Large intestine (tissue), 3 donors: ENCODE data around the gene BPGM. TPM values are rescaled to one million over a fixed set of nuclear protein-coding genes. Genes with fewer than 3 reads are reported as not detected.

ENCODE experiments used
- DNase-seq, 2 donors: peaks; one replicate each; pipeline versions ENCODE4 v3.0.0 to v3.0.0-alpha.2; 2013
- H3K27ac ChIP-seq: one replicate; pipeline ENCODE4 v1.5.1; 2013; ENCODE audit warnings: low read length
- H3K27me3 ChIP-seq: 2 replicates; pipeline ENCODE4 v1.6.1; 2013; ENCODE audit warnings: low read length; ENCODE audit not compliant: control insufficient read depth, insufficient read depth
- H3K36me3 ChIP-seq: 2 replicates; pipeline ENCODE4 v1.6.1; 2013; ENCODE audit warnings: low read length; ENCODE audit not compliant: control insufficient read depth, insufficient read depth
- H3K4me1 ChIP-seq: one replicate; pipeline ENCODE4 v1.6.1; 2013; ENCODE audit warnings: low read length; ENCODE audit not compliant: control insufficient read depth, insufficient read depth
- H3K4me3 ChIP-seq: one replicate; pipeline ENCODE4 v1.5.1; 2013; ENCODE audit warnings: low read length
- H3K9me3 ChIP-seq: one replicate; pipeline ENCODE4 v1.6.1; 2013; ENCODE audit warnings: mild to moderate bottlenecking, low read depth, low read length, moderate library complexity; ENCODE audit not compliant: control insufficient read depth
- WGBS: methylation state at CpG from one replicate; pipeline ENCODE4 v1.1.5; 2013; ENCODE audit warnings: low lambda C conversion rate; ENCODE audit not compliant: insufficient coverage; 5-methylcytosine and 5-hydroxymethylcytosine counted together
- polyA plus RNA-seq: library from polyadenylated mRNA; unstranded; fragments of 120-200 nt; gene quantifications from one replicate; pipeline ENCODE4 v1.2.1, GENCODE V29; 2013

Gene BPGM
- polyA plus RNA-seq, 1 donor: 14.9 TPM

DNA sequence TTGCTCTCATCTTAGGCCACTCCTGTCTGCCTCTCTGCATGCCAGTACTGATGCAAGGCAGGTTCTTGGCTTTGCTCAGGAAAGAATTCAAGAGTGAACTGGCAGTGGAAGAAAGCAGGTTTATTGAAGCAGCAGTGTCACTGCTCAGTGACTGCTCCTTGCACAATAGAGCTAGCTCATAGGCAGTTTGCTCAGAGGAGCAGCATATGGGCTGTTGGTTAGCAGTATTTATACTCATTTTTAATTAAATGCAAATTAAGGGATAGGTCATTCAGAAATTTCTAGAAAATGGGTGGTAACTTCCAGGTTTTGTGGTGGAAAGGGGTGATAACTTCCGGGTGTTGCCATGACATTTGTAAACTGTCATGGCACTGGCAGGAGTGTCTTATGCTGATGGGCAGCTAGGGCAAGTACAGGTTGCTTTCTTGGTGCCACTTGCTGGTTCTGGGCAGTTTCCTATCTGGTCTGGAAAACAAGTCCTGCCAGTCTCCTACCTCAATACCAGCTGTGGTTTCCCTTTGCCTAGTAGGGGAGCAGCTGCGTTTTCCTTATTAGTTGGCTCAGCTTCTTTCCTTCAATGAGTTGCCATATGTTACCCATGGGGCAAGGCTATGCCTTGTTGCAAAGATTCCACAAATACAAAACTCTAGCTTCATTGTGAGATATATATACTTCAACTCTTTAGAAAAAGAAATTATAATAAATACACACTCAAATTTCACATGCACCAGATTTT lies 68.0 kb downstream of the BPGM start:
- no peaks in the 10 kb centered on the region for H3K27me3 ChIP-seq
- no peaks in the 10 kb centered on the region for H3K9me3 ChIP-seq
- H3K4me3 ChIP-seq: no peak overlapping the region
- H3K36me3 ChIP-seq: no peaks in the 10 kb centered on the region
- DNase-seq: no peak
- no peaks in the 10 kb centered on the region for H3K4me1 ChIP-seq
- no peak overlapping the region for H3K27ac ChIP-seq
- no CpG with 5 or more reads among the region's 2 CpGs for WGBS

DNA sequence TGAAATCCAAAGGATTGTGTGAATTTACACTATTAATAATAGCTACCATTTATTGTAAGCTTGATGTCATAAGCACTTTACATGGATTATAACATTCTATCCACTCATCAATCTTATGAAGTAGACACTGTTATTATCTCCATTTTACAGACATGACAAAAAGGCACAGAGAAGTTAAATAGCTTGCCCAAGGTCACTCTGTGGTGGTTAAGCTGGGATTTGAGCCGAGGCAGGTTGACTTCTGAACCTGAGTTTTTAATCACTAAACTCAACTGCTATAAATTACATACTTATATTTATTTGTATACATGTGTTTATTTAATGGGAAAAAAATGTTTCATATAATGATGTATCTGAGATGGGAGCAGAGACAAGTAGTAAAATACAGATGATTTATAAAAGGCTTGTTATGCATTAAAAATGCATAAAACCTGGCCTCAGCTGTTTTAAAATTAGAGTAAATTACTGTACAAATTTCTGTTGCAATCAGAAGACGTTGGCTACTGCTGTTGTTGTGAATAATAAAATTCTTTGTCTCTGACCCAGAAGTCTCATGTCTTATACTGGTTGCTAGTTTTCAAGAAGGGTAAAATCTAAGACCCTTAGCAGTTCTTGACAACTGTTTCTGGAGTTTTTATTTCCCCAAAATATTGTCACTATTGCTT lies 71.7 kb downstream of the BPGM start:
- no peaks in the 10 kb centered on the region for H3K36me3 ChIP-seq
- H3K27ac ChIP-seq: no peak overlapping the region
- WGBS: 60% methylated on average over 1 of the region's 2 CpGs
- H3K4me3 ChIP-seq: no peak overlapping the region
- H3K27me3 ChIP-seq: no peaks in the 10 kb centered on the region
- no peak for DNase-seq
- H3K4me1 ChIP-seq: no peaks in the 10 kb centered on the region
- no peaks in the 10 kb centered on the region for H3K9me3 ChIP-seq

DNA sequence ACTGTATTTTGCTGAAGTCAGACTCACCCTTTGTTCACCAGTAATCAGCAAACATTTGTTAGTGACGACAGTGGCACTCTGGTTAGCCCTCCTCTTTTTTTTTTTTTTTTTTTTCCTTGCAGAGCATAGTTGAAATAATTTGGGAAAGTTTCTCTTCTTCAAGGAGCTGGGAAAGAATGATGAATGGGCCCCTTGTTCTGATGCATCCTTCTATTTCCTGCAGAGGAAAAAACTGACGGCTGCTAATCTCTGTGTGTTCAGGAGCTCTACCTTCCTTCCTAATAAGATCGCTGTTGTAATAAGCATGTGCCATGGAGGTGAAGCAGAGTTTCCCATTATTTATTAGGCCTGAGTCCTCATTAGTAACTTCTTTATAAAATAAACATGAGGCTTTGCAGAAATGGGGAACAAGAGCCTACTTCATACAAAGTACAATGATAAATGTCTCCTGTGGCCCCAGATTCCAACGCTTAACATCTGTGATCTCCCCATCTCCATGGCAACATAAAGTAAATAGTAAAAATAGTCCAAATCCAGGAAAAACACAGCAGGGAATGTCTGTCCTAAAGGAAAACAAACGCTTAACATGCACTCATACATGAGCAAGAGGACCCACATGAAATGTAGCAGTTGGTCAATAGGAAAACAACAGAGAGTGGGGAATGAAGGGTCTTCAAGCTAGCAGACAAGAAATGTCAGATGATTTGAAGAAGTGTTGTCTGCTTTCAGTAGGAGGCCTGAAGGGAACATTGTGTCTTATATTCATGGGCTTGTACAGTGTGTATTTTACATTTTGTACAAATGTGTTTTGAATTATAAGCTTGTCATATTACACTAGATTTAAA lies 73.7 kb downstream of the BPGM start:
- H3K27me3 ChIP-seq: no peaks in the 10 kb centered on the region
- no CpG with 5 or more reads among the region's 5 CpGs for WGBS
- H3K9me3 ChIP-seq: no peaks in the 10 kb centered on the region
- H3K27ac ChIP-seq: peak overlapping the region; percentile 32
- H3K4me3 ChIP-seq: no peak overlapping the region
- no peaks in the 10 kb centered on the region for H3K4me1 ChIP-seq
- peak in 1 of 2 donors; percentile 52 for DNase-seq
- H3K36me3 ChIP-seq: no peaks in the 10 kb centered on the region

DNA sequence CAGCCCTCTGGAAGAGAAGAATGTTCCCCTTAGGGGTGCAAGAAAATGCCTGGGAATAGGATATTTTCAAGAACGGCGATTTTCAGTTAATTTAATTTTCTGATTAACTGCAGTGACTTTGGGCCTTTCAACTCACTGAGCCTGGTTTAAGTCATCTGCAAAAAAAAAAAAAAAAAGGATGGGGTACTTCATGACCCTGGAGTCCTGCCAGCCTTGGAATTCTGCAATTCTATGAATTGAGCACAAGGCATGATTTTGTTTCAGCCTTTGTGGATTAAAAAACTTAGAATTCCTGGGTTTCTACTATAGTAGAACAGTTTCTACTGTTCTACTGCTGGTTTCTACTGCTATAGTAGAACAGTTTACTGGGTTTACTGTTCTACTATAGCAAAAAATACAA lies 74.5 kb downstream of the BPGM start:
- H3K36me3 ChIP-seq: no peaks in the 10 kb centered on the region
- 75% methylated on average over 2 of the region's 2 CpGs for WGBS
- H3K4me1 ChIP-seq: no peaks in the 10 kb centered on the region
- H3K9me3 ChIP-seq: no peaks in the 10 kb centered on the region
- H3K27ac ChIP-seq: peak overlapping the region; percentile 32
- H3K27me3 ChIP-seq: no peaks in the 10 kb centered on the region
- no peak overlapping the region for H3K4me3 ChIP-seq
- DNase-seq: no peak

DNA sequence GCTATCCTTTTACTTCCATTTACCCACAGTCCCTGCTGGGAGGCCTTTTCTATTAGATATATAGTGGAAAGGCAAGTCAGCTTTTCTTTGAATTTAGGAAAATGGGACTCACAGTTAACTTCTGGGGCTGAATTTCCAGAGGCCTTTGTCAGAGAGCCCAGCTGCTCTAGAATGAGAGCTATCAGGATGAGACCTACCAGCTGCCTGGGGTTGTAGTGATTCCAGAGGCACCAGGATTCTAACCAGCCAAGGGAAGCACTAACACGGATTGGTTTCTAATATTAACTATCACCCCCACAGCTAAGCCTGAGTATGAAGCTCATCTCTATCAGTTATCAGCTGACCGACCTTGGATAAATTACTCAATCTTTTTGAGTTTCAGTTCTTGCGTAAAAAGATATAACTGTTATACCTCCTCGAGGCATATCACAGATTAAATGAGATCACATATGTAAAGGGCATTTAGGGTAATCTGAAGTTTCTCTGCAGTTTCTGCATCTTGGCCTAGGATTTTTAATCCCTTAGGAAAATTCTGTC lies 76.2 kb downstream of the BPGM start:
- Histone ChIP-seq H3K9me3 (no peaks in the 10 kb centered on the region), H3K4me1 (no peaks in the 10 kb centered on the region), H3K4me3 (no peak overlapping the region), H3K27me3 (no peaks in the 10 kb centered on the region), H3K27ac (no peak overlapping the region), H3K36me3 (no peaks in the 10 kb centered on the region)
- 51% methylated on average over 3 of the region's 4 CpGs for WGBS
- no peak for DNase-seq

GRCh38 chr7:134723892-134724291 lies 77.2 kb downstream of the BPGM start:
- Histone ChIP-seq H3K9me3 (no peaks in the 10 kb centered on the region), H3K27me3 (no peaks in the 10 kb centered on the region), H3K4me1 (no peaks in the 10 kb centered on the region), H3K27ac (no peak overlapping the region), H3K36me3 (no peaks in the 10 kb centered on the region), H3K4me3 (no peak overlapping the region)
- no peak for DNase-seq
- no CpG with 5 or more reads among the region's 5 CpGs for WGBS

DNA sequence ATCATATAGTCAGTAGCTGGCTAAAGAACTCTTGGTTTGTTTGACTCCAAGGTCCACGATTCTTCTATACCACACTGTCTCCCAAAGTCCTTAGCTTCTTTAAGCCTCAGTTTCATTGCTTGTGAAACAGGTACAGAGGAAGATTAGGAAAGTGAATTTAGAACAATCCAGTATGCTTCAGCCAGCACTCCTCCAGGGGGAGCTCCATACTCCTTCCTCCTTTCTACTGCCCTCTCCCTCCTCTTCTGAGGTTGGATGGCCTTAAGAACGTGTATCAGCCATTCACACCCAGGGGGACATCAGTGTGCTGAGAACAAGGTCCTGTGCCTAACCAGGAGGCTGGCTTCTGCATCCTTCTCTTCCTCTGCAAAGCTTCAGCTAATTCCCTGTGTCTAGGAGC lies 78.0 kb downstream of the BPGM start:
- no peak overlapping the region for H3K4me3 ChIP-seq
- no peaks in the 10 kb centered on the region for H3K36me3 ChIP-seq
- H3K27me3 ChIP-seq: no peaks in the 10 kb centered on the region
- H3K27ac ChIP-seq: no peak overlapping the region
- peaks cover 4% of the 10 kb centered on the region for H3K4me1 ChIP-seq
- WGBS: no CpG with 5 or more reads among the region's 2 CpGs
- no peak for DNase-seq
- no peaks in the 10 kb centered on the region for H3K9me3 ChIP-seq

GRCh38 chr7:134726581-134726980 lies 79.9 kb downstream of the BPGM start:
- Histone ChIP-seq H3K4me3 (no peak overlapping the region), H3K27me3 (no peaks in the 10 kb centered on the region), H3K4me1 (peaks cover 8% of the 10 kb centered on the region), H3K9me3 (no peaks in the 10 kb centered on the region), H3K36me3 (no peaks in the 10 kb centered on the region), H3K27ac (no peak overlapping the region)
- no peak for DNase-seq
- no CpG with 5 or more reads among the region's 2 CpGs for WGBS

DNA sequence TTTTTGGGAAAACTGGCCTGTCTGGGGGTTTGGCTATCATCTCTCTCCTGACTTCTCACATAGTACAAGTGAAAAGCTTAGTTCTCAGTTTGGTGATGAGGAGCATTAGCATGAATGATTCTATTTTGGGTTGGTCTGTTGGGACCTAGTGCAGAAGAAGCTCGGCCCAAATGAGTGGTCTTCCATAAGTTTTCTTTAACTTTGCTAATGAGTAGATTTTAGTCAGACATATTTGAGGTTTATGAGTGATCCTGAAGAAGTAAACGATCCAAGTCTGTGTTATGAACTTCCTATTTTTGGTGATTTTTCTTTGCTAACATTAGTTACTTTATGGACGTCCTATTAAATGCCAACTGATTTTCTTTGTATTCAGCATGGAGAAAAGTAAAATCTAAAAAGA lies 81.1 kb downstream of the BPGM start:
- Histone ChIP-seq H3K27me3 (no peaks in the 10 kb centered on the region), H3K4me1 (peaks cover 8% of the 10 kb centered on the region), H3K9me3 (no peaks in the 10 kb centered on the region), H3K36me3 (no peaks in the 10 kb centered on the region), H3K4me3 (no peak overlapping the region), H3K27ac (no peak overlapping the region)
- no peak for DNase-seq
- 83% methylated on average over 1 of the region's 3 CpGs for WGBS
